MCF 10A (cell line): ENCODE measurements around the gene MIER3. TPM values are rescaled to one million over a fixed set of nuclear protein-coding genes. Genes with fewer than 3 reads are reported as not detected.

Experiments
- BruUV-seq: library from RNA; stranded (reverse); fragments of 400-500 nt; replicated peaks from 2 replicates; lab custom pipeline; 2021; lab: Mats Ljungman, UMichigan
- CTCF ChIA-PET: fragments of 300-600 bp; sonication (Branson Sonifier 250); formaldehyde crosslinking; extraction: SDS; loops from one replicate; lab custom pipeline; 2021; ENCODE audit warnings: antibody characterized with exemption, inconsistent platforms; lab: Yijun Ruan, JAX
- POLR2A ChIA-PET: fragments of 300-600, 350-650 bp; sonication (Branson Sonifier 250); formaldehyde crosslinking; extraction: SDS; loops from one replicate; lab custom pipeline; 2020; ENCODE audit warnings: antibody characterized with exemption, inconsistent platforms; lab: Yijun Ruan, JAX
- DNase-seq: peaks from one replicate; pipeline ENCODE4 v3.0.0-alpha.2; 2018; ENCODE audit not compliant: unreplicated experiment
- H3K27ac Mint-ChIP-seq: one replicate; pipeline ENCODE4 v1.8.0; 2022; ENCODE audit warnings: mild to moderate bottlenecking, low read depth, mixed read lengths; ENCODE audit not compliant: unreplicated experiment
- H3K27me3 Mint-ChIP-seq: one replicate; pipeline ENCODE4 v1.8.0; 2022; ENCODE audit warnings: mixed read lengths; ENCODE audit not compliant: insufficient read depth, unreplicated experiment
- H3K36me3 Mint-ChIP-seq: one replicate; pipeline ENCODE4 v1.8.0; 2022; ENCODE audit warnings: mild to moderate bottlenecking, moderate library complexity, mixed read lengths; ENCODE audit not compliant: insufficient read depth, unreplicated experiment
- H3K4me1 Mint-ChIP-seq: one replicate; pipeline ENCODE4 v1.8.0; 2022; ENCODE audit warnings: mixed read lengths; ENCODE audit not compliant: insufficient read depth, unreplicated experiment
- H3K4me3 Mint-ChIP-seq: one replicate; pipeline ENCODE4 v1.8.0; 2022; ENCODE audit warnings: mild to moderate bottlenecking, moderate library complexity, mixed read lengths; ENCODE audit not compliant: unreplicated experiment
- H3K9me3 Mint-ChIP-seq: one replicate; pipeline ENCODE4 v1.8.0; 2022; ENCODE audit warnings: mixed read lengths; ENCODE audit not compliant: unreplicated experiment
- CTCF ChIP-seq: fragments of 200-600 bp; IDR thresholded peaks from one replicate; pipeline ENCODE4 v1.8.0; 2022; ENCODE audit warnings: antibody characterized with exemption, mild to moderate bottlenecking; ENCODE audit not compliant: unreplicated experiment
- intact Hi-C: fragments of 100-400 bp; cut with micrococcal nuclease; formaldehyde crosslinking; loops from 2 replicates; pipeline ENCODE4 v1.14.1; 2022
- total RNA-seq: library from RNA; stranded (reverse); gene quantifications from 2 replicates; pipeline ENCODE4 v1.2.3, GENCODE V29; 2022

MIER3 gene
- total RNA-seq, 1 experiment from 2014 or later, result 17.8 TPM

GRCh38 chr5:56913766-56914165 is 38.2 kb downstream of the MIER3 start:
- peaks cover 3% of the 10 kb centered on the region for H3K4me1 Mint-ChIP-seq
- TF ChIP-seq CTCF, result no peak
- no peak overlapping the region for H3K27ac Mint-ChIP-seq
- intact Hi-C loops, result no loop called here
- H3K27me3 Mint-ChIP-seq, result no peaks in the 10 kb centered on the region
- H3K4me3 Mint-ChIP-seq, result no peak overlapping the region
- POLR2A ChIA-PET, result interaction anchor here (0.6 kb wide), 1 partner anchor 414 kb away, joined by 4 read pairs; no protein-coding TSS in a partner anchor
- H3K36me3 Mint-ChIP-seq, result no peaks in the 10 kb centered on the region
- H3K9me3 Mint-ChIP-seq, result no peaks in the 10 kb centered on the region
- DNase-seq, result no peak
- BruUV-seq, result no TSS peak
- CTCF ChIA-PET, result interaction anchor here (0.6 to 0.9 kb wide), 3 partner anchors 101 to 308 kb away, joined by 3 to 4 read pairs (median 4); no protein-coding TSS in a partner anchor

- Mint-ChIP-seq H3K36me3 (no peaks in the 10 kb centered on the region), H3K9me3 (no peaks in the 10 kb centered on the region), H3K27me3 (no peaks in the 10 kb centered on the region), H3K27ac (peak overlapping the region; percentile 99), H3K4me3 (peak overlapping the region; percentile 99), H3K4me1 (peaks cover 8% of the 10 kb centered on the region)
- POLR2A ChIA-PET, result interaction anchor here (0.6 to 3.5 kb wide), 37 partner anchors 8 to 1548 kb away, joined by 3 to 44 read pairs (median 4); partner anchors contain the start of genes GPBP1 and MAP3K1
- CTCF ChIA-PET, result interaction anchor here (0.6 to 1.5 kb wide), 10 partner anchors 10 to 777 kb away, joined by 3 to 7 read pairs (median 4); no protein-coding TSS in a partner anchor
- BruUV-seq, result TSS peak; percentile 80
- peak; percentile 66 for DNase-seq
- intact Hi-C loops, result no loop called here
- no peak for TF ChIP-seq CTCF
Measured at GRCh38 chr5:56910210-56910965, 41.5 kb downstream of the MIER3 start.

DNA sequence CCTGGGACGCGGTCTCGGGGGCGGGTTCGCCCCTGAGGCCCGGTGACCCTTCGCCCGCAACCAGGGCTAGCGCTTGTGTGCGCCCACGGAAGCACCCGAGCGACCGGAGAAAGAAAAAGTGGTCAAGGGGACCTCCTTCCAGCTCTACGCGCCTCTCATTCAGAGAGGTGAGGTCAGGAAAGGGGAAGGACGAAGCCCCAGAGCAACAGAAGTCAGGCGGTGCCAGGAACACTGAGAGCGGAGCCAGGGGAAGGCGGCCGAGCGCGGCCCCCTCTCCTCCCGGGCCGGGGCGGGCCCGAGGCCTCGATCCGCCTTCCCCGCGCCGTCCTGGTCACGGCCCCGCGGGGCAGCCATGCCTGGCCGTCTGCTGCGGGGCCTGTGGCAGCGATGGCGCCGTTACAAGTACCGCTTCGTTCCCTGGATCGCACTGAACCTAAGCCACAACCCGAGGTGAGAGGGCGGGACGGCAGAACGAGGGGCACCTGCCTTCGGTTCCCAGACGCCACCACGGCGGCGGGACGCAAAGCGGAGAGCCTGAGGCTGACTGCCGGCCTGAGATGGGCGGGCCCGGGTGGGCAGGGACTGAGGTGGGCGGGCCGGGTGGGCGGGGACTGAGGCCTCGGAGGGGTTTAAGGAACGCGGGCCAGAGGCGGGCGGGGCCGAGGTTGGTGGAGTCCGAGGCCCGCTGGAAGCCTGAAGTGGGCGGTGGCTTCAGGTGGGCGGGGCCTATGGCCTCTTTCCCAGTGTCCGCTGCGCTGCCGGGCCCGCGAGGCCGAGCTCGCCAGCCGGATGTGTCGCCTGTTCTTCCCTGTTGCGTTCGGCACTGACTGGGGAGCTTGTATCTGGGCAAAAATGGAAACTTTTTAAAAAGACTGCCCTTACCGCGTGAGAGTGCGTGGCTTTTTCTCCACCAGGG is 42.4 kb downstream of the MIER3 start, which contains the start of gene SETD9:
SETD9 (plus strand) TSS at position 303 of the 916 bp plus-strand sequence; CDS start at position 353, 50 bp downstream.
- H3K27ac Mint-ChIP-seq, result peak within 1 kb of the TSS; percentile 99
- ChIA-PET CTCF (interaction anchor here (1.0 to 1.2 kb wide), 5 partner anchors 18 to 314 kb away, joined by 3 to 5 read pairs (median 3); no protein-coding TSS in a partner anchor), POLR2A (interaction anchor here (0.6 to 3.5 kb wide), 40 partner anchors 8 to 1552 kb away, joined by 3 to 44 read pairs (median 4); partner anchors contain the start of genes GPBP1 and MAP3K1)
- TSS peak; percentile 40 for BruUV-seq
- H3K27me3 Mint-ChIP-seq, result no peaks in the 10 kb centered on the region
- peak within 1 kb of the TSS; percentile 99 for H3K4me3 Mint-ChIP-seq
- H3K9me3 Mint-ChIP-seq, result no peaks in the 10 kb centered on the region
- intact Hi-C loops, result loop anchor here (1.0 to 2.0 kb wide), 2 partner anchors 229 to 312 kb away; no protein-coding TSS in a partner anchor
- peaks cover 8% of the 10 kb centered on the region for H3K4me1 Mint-ChIP-seq
- DNase-seq, result peak; percentile 97
- TF ChIP-seq CTCF, result no peak
- no peaks in the 10 kb centered on the region for H3K36me3 Mint-ChIP-seq
